ENCODE data around the gene SLCO2B1. TPM values are rescaled to one million over a fixed set of nuclear protein-coding genes. Genes with fewer than 3 reads are reported as not detected.

The SLCO2B1 gene
- total RNA-seq, 4 donors from 2014 or later: 1.9 to 17.6 (median 5.0) TPM

GRCh38 chr11:75169101-75169885, 18.4 kb downstream of the SLCO2B1 start:
- in situ Hi-C loops (cut with MboI; ENCODE audit: low sequenced_read_pairs in 4 of 4): no loop called here
- DNase-seq (no peak), ATAC-seq (no peak)
- TF ChIP-seq CTCF (IDR thresholded peaks at IDR 0.05 in 4 of 5, conservative IDR thresholded peaks at IDR 0.05 in 1 of 5): no peak
- TF ChIP-seq POLR2A (IDR thresholded peaks at IDR 0.05): no peak
- no peaks in the 10 kb centered on the region for H3K27me3 ChIP-seq
- no peak overlapping the region for H3K27ac ChIP-seq
- no peaks in the 10 kb centered on the region for H3K36me3 ChIP-seq
- no peak overlapping the region for H3K4me3 ChIP-seq
- no peaks in the 10 kb centered on the region for H3K9me3 ChIP-seq
- intact Hi-C loops (cut with DNase I; ENCODE audit: low total_unique reads): no loop called here
- peaks cover 0 to under 1% of the 10 kb centered on the region in 2 donors for H3K4me1 ChIP-seq

GRCh38 chr11:75170516-75171201, 19.8 kb downstream of the SLCO2B1 start:
- H3K27me3 ChIP-seq: no peaks in the 10 kb centered on the region
- no peaks in the 10 kb centered on the region for H3K9me3 ChIP-seq
- intact Hi-C loops (cut with DNase I; ENCODE audit: low total_unique reads): no loop called here
- in situ Hi-C loops (cut with MboI; ENCODE audit: low sequenced_read_pairs in 4 of 4): no loop called here
- H3K36me3 ChIP-seq: no peaks in the 10 kb centered on the region
- no peak overlapping the region for H3K4me3 ChIP-seq
- DNase-seq (no peak), ATAC-seq (no peak)
- TF ChIP-seq CTCF (IDR thresholded peaks at IDR 0.05 in 4 of 5, conservative IDR thresholded peaks at IDR 0.05 in 1 of 5) (no peak), POLR2A (IDR thresholded peaks at IDR 0.05) (no peak)
- H3K4me1 ChIP-seq: no peaks in the 10 kb centered on the region
- no peak overlapping the region for H3K27ac ChIP-seq

DNA sequence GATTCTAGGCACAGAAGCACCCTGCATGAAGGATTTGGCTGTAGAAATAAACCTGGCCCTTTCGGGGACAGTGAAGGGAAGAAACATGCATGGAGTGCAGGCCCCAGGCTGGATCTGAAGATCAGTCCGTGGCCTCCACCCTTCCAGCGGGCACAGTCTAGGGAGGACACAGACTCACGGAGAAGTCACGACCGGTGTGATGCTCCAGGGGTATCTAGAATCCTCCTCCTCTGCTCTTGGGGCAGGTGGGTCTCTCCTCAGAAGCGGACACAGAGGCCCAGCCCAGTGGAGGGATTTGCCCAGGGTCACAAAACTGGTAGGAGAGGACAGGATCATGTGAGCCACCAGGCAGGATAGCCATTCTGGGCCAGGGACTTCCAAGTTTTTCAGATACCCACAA, 22.4 kb downstream of the SLCO2B1 start:
- H3K27me3 ChIP-seq: no peaks in the 10 kb centered on the region
- H3K9me3 ChIP-seq: no peaks in the 10 kb centered on the region
- DNase-seq: no peak
- no peaks in the 10 kb centered on the region for H3K36me3 ChIP-seq
- TF ChIP-seq CTCF (IDR thresholded peaks at IDR 0.05 in 4 of 5, conservative IDR thresholded peaks at IDR 0.05 in 1 of 5) (no peak), POLR2A (IDR thresholded peaks at IDR 0.05) (no peak)
- no peak for ATAC-seq
- in situ Hi-C loops (cut with MboI; ENCODE audit: low sequenced_read_pairs in 4 of 4): no loop called here
- H3K4me3 ChIP-seq: no peak overlapping the region
- H3K27ac ChIP-seq: no peak overlapping the region
- intact Hi-C loops (cut with DNase I; ENCODE audit: low total_unique reads): no loop called here
- no peaks in the 10 kb centered on the region for H3K4me1 ChIP-seq

- DNase-seq (peak; percentile 26 to 39), ATAC-seq (peak in 1 of 2 donors; percentile 56)
- Histone ChIP-seq H3K36me3 (no peaks in the 10 kb centered on the region), H3K27ac (peak overlapping the region in 1 of 4 donors; percentile 18), H3K9me3 (no peaks in the 10 kb centered on the region), H3K4me1 (no peaks in the 10 kb centered on the region), H3K4me3 (no peak overlapping the region), H3K27me3 (no peaks in the 10 kb centered on the region)
- TF ChIP-seq CTCF (IDR thresholded peaks at IDR 0.05 in 4 of 5, conservative IDR thresholded peaks at IDR 0.05 in 1 of 5) (no peak), POLR2A (IDR thresholded peaks at IDR 0.05) (no peak)
- intact Hi-C loops (cut with DNase I; ENCODE audit: low total_unique reads) (no loop called here), in situ Hi-C loops (cut with MboI; ENCODE audit: low sequenced_read_pairs in 4 of 4) (no loop called here)
Measured at GRCh38 chr11:75174781-75175370, 24.0 kb downstream of the SLCO2B1 start.

Data from gastrocnemius medialis (tissue), 4 donors.